ENCODE data around the gene EPHA3. TPM values are rescaled to one million over a fixed set of nuclear protein-coding genes. Genes with fewer than 3 reads are reported as not detected.

EPHA3 gene
- polyA plus RNA-seq, 1 donor from 2014 or later, result 33.0 TPM

DNA sequence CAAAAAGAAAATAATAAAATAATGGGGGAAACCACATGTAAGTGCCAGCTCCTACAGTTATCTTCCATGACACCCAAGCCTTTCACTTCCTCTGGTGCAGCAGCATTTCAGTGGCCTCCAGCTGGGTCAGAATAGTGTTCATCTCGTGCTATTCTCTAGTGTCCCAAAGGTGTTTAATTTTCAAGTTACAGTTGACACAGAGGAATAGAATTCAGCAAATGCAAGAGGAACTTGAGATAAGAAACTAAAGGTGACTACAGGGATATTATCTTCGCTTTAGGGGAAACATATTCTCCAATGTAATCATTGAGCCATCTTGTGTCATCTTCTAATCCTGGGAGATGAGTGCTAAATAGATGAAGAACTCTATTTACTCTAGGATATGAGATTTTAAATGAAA, 212.8 kb downstream of the EPHA3 start:
- TF ChIP-seq SMC3 (conservative IDR thresholded peaks at IDR 0.05; ENCODE audit: poor library complexity) (no peak), RAD21 (conservative IDR thresholded peaks at IDR 0.05) (no peak)

DNA sequence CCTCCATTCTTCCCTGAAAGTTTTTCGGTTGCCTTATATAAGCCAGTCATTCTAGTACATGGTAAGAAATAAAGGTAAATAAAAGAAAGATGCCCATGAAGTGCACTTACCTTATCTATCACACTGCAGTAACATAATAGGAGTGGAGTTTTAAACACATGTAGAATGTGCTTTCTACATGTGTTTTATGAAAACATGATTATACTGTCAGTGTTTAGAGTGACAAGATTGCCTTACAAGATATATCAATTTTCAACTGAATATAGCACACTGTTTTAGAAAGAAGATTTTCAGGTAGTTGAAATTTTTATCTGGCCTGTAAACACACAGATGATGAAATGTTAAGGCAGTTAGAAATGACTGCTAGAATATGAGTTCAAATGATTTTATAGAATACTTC, 219.6 kb downstream of the EPHA3 start:
- Histone ChIP-seq H4K20me1 (ENCODE audit: insufficient read depth) (no peaks in the 10 kb centered on the region), H3K79me2 (replicated peaks; ENCODE audit: insufficient read depth, low read length) (no peaks in the 10 kb centered on the region), H2AFZ (ENCODE audit: low read depth, low read length) (no peak overlapping the region), H3K9me3 (ENCODE audit: low read length) (no peaks in the 10 kb centered on the region), H3K4me3 (ENCODE audit: low read length) (no peak overlapping the region), H3K27ac (ENCODE audit: low read length) (no peak overlapping the region), H3F3A (ENCODE audit: insufficient read depth, low read length, poor library complexity, severe bottlenecking) (peaks cover 3% of the 10 kb centered on the region), H3K9ac (ENCODE audit: low read length) (no peak overlapping the region), H3K27me3 (ENCODE audit: insufficient read depth, low read depth, low read length) (no peaks in the 10 kb centered on the region), H3K36me3 (ENCODE audit: insufficient read depth, low read length) (no peaks in the 10 kb centered on the region), H3K9me2 (ENCODE audit: insufficient read depth, low read length) (no peaks in the 10 kb centered on the region), H3K4me2 (ENCODE audit: low read length) (no peak overlapping the region)
- peak; percentile 69 for TF ChIP-seq EP300 (conservative IDR thresholded peaks at IDR 0.05; ENCODE audit: poor library complexity, severe bottlenecking)
- no peak for TF ChIP-seq EZH2 (IDR thresholded peaks at IDR 0.05; ENCODE audit: borderline replicate concordance, insufficient read depth, low read length, poor library complexity, severe bottlenecking)
- TF ChIP-seq POLR2AphosphoS5 (IDR thresholded peaks at IDR 0.05), result peak; percentile 58

More for the DNA sequence above, 212.8 kb downstream of the EPHA3 start:
- Histone ChIP-seq H2AFZ (ENCODE audit: low read depth, low read length) (no peak overlapping the region), H3F3A (ENCODE audit: insufficient read depth, low read length, poor library complexity, severe bottlenecking) (peaks cover under 1% of the 10 kb centered on the region), H3K9me2 (ENCODE audit: insufficient read depth, low read length) (no peaks in the 10 kb centered on the region), H3K36me3 (ENCODE audit: insufficient read depth, low read length) (no peaks in the 10 kb centered on the region), H3K9ac (ENCODE audit: low read length) (no peak overlapping the region), H3K4me3 (ENCODE audit: low read length) (no peak overlapping the region), H3K27ac (ENCODE audit: low read length) (no peak overlapping the region), H3K9me3 (ENCODE audit: low read length) (no peaks in the 10 kb centered on the region), H4K20me1 (ENCODE audit: insufficient read depth) (no peaks in the 10 kb centered on the region), H3K27me3 (ENCODE audit: insufficient read depth, low read depth, low read length) (no peaks in the 10 kb centered on the region), H3K79me2 (replicated peaks; ENCODE audit: insufficient read depth, low read length) (no peaks in the 10 kb centered on the region), H3K4me2 (ENCODE audit: low read length) (no peak overlapping the region)

DNA sequence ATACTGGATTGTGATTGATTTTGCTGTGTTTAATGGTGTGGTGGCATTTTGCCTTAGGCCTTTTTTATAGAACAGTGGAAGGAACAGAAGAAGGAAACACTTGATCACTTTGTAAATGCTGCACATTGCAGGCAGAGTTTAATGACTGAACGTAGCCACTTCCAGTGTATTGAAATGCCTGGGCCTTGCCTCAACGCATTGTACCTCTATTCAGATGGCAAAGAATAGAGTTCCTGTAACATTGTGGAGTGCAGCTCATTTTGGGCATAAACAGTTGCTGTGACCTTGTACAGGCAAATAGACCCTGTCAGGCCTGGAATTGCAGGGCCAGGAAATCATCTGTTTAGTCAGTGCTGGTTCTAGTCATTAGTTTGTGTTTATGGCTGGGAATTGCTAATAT, 225.0 kb downstream of the EPHA3 start:
- no peaks in the 10 kb centered on the region for H3K9me2 ChIP-seq (ENCODE audit: insufficient read depth, low read length)
- H3K9me3 ChIP-seq (ENCODE audit: low read length), result no peaks in the 10 kb centered on the region
- no peak overlapping the region for H3K4me3 ChIP-seq (ENCODE audit: low read length)
- TF ChIP-seq EZH2 (IDR thresholded peaks at IDR 0.05; ENCODE audit: borderline replicate concordance, insufficient read depth, low read length, poor library complexity, severe bottlenecking) (no peak), SMC3 (conservative IDR thresholded peaks at IDR 0.05; ENCODE audit: poor library complexity) (no peak), TAF1 (IDR thresholded peaks at IDR 0.05; ENCODE audit: low read depth) (no peak), MXI1 (conservative IDR thresholded peaks at IDR 0.05; ENCODE audit: poor library complexity, severe bottlenecking) (no peak), RAD21 (conservative IDR thresholded peaks at IDR 0.05) (no peak), EP300 (conservative IDR thresholded peaks at IDR 0.05; ENCODE audit: poor library complexity, severe bottlenecking) (no peak), POLR2AphosphoS5 (IDR thresholded peaks at IDR 0.05) (no peak)
- TF ChIP-seq, protein P1, sequence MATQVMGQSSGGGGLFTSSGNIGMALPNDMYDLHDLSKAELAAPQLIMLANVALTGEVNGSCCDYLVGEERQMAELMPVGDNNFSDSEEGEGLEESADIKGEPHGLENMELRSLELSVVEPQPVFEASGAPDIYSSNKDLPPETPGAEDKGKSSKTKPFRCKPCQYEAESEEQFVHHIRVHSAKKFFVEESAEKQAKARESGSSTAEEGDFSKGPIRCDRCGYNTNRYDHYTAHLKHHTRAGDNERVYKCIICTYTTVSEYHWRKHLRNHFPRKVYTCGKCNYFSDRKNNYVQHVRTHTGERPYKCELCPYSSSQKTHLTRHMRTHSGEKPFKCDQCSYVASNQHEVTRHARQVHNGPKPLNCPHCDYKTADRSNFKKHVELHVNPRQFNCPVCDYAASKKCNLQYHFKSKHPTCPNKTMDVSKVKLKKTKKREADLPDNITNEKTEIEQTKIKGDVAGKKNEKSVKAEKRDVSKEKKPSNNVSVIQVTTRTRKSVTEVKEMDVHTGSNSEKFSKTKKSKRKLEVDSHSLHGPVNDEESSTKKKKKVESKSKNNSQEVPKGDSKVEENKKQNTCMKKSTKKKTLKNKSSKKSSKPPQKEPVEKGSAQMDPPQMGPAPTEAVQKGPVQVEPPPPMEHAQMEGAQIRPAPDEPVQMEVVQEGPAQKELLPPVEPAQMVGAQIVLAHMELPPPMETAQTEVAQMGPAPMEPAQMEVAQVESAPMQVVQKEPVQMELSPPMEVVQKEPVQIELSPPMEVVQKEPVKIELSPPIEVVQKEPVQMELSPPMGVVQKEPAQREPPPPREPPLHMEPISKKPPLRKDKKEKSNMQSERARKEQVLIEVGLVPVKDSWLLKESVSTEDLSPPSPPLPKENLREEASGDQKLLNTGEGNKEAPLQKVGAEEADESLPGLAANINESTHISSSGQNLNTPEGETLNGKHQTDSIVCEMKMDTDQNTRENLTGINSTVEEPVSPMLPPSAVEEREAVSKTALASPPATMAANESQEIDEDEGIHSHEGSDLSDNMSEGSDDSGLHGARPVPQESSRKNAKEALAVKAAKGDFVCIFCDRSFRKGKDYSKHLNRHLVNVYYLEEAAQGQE (IDR thresholded peaks at IDR 0.05; ENCODE audit: borderline replicate concordance), result no peak
- TF ChIP-seq, protein P2, sequence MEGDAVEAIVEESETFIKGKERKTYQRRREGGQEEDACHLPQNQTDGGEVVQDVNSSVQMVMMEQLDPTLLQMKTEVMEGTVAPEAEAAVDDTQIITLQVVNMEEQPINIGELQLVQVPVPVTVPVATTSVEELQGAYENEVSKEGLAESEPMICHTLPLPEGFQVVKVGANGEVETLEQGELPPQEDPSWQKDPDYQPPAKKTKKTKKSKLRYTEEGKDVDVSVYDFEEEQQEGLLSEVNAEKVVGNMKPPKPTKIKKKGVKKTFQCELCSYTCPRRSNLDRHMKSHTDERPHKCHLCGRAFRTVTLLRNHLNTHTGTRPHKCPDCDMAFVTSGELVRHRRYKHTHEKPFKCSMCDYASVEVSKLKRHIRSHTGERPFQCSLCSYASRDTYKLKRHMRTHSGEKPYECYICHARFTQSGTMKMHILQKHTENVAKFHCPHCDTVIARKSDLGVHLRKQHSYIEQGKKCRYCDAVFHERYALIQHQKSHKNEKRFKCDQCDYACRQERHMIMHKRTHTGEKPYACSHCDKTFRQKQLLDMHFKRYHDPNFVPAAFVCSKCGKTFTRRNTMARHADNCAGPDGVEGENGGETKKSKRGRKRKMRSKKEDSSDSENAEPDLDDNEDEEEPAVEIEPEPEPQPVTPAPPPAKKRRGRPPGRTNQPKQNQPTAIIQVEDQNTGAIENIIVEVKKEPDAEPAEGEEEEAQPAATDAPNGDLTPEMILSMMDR (IDR thresholded peaks at IDR 0.05; ENCODE audit: poor library complexity, severe bottlenecking), result no peak
- no peaks in the 10 kb centered on the region for H3F3A ChIP-seq (ENCODE audit: insufficient read depth, low read length, poor library complexity, severe bottlenecking)
- H3K9ac ChIP-seq (ENCODE audit: low read length), result no peak overlapping the region
- H3K36me3 ChIP-seq (ENCODE audit: insufficient read depth, low read length), result no peaks in the 10 kb centered on the region
- no peaks in the 10 kb centered on the region for H3K79me2 ChIP-seq (replicated peaks; ENCODE audit: insufficient read depth, low read length)
- no peaks in the 10 kb centered on the region for H4K20me1 ChIP-seq (ENCODE audit: insufficient read depth)
- no peak overlapping the region for H3K4me2 ChIP-seq (ENCODE audit: low read length)
- no peak overlapping the region for H2AFZ ChIP-seq (ENCODE audit: low read depth, low read length)
- no peak overlapping the region for H3K27ac ChIP-seq (ENCODE audit: low read length)
- H3K27me3 ChIP-seq (ENCODE audit: insufficient read depth, low read depth, low read length), result no peaks in the 10 kb centered on the region
